GM18498 (cell line): ENCODE data around the gene POU2F1.
"Not testable (repeated sequence)": the region's sequence is repeated elsewhere in the genome, so short reads cannot be mapped to it uniquely, and the experiment has no call there.

Experiments used
- ATAC-seq: cut with Tn5 transposase; IDR thresholded peaks from one replicate; pipeline ENCODE4 v1.9.1; 2021; ENCODE audit warnings: mild to moderate bottlenecking, moderate library complexity; ENCODE audit not compliant: unreplicated experiment

POU2F1 gene

DNA sequence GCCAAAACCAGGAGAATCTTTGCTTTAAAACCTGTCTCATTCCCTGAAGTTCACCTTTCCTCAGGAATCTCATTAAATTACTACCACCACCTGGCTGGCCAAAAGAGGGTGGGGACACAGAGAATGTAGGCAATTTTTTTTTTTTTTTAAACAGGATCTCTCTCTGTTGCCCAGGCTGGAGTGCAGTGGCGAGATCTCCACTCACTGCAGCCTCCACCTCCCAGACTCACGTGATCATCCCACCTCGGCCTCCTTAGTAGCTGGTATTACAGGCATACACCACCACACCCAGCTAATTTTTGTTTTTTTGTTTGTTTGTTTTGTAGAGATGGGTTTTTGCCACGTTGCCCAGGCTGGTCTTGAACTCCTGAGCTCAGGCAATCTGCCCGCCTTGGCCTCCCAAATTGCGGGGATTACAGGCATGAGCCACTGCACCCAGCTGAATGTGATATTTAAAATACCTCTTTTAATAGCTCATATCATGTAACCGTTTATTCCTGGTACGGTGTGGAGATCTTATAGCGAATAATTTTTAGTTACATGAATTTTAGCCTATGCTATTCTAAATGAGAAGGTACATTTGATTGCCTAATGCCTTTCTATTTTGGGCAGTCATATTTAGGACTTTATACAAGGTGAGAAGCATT is 84.5 kb downstream of the POU2F1 start:
- ATAC-seq: no peak

DNA sequence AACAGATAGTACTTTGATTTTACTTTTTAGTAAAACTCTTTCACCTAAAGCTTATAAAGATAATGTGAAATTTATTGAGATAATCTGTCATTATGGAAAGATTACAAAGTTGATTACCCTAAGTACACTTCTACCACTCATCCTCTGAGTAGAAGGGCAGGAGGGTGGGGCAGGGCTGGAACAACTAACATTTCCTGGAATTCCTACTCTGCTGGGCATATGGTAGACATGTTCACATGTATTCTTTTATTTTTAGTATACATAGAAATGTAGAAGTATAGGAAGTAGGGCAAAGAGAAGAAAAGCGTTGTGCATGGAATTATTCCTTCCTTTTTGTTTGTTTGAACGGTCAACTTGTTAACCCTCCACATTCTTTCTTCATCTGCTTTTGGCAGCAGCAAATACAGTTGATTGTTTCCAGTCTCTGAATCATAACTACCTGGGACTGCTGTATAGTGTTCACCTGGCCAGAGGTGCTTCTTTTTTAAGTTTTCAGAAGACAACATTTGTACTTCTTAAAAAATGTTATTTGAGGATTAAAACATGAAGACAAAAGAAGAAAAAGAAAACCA is 85.1 kb downstream of the POU2F1 start:
- ATAC-seq: no peak

DNA sequence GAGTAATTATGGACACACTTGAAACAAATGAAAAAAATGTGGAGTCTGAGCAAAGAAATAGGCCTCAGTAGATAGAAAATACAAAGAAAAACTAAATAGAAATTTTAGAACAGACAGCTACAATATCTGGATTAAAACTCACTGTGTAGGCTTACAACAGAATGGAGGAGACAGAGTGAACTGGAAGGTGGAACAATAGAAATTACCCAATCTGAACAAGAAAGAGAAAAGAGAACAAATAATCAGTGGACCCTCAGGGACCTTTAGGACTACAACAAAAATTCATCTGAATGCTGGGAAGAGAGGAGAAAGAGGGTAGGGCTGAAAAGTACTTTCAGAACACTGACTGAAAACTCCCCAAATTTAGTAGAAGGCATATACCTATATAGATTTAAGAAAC is 90.0 kb downstream of the POU2F1 start:
- ATAC-seq: no peak

DNA sequence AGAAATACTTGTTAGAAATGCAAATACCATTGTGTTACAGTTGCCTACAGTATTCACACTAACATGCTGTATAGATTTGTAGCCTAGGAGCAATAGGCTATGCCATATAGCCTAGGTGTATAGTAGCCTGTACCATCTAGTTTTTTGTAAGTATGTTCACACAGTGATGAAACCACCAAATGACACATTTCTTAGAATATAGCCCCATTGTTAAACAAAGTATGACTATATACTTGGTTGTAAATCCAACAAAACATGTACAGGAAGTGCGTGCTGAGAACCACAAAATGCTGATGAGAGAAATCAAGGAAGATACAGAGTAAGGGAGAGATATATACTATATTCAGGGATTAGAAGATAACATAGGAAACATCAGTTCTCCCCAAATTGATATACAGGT is 92.2 kb downstream of the POU2F1 start:
- ATAC-seq: no peak

DNA sequence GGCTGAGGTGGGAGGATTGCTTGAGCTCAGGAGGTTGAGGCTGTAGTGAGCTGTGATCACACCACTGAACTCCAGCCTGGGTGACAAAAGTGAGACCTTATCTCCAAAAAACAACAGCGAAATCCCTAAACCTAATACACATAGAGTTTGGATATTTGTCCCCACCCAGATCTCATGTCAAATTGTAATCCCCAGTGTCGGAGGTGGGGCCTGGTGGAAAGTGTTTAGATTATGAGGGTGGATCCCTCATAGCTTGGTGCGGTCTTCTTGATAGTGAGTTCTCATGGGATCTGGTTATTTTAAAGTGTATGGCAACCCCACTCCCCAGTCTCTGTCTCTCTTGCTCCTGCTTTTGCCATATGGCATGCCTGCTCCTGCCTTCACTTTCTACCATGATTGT is 94.0 kb downstream of the POU2F1 start:
- ATAC-seq: no peak

DNA sequence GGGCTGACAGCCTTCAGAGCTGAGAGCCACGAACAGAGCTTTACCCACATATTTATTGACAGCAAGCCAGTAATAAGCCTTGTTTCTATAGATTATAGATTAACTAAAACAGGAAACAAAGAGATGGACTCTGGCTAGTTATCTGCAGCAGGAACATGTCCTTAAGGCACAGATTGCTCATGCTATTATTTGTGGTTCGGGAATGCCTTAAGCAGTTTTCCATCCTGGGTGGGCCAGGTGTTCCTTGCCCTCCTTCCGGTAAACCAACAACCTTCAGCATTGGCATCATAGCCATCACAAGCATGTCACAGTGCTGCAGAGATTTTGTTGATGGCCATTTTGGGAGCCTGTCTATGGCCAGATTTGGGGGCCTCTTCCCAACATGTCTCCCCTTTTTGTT is 96.8 kb downstream of the POU2F1 start:
- ATAC-seq: no peak

DNA sequence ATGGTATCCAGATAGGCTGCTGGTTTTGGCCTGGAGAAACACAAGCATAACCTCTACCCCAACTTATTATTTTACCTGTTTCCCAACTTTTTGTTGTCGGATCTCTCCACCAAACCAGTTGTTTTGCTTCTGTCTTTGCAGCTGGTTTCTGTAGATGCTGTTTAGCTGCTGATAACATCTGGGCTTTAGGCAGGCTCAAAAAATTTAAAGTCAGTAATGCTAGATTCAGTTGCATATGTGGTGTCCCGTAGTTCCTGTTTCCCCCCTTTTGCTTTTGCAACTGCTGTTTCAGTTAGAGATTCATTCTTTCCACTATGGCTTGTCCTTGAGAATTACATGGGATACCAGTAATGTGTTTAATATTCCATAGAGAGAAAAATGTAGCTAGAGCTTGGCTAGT is 98.5 kb downstream of the POU2F1 start:
- not testable (repeated sequence) for ATAC-seq

DNA sequence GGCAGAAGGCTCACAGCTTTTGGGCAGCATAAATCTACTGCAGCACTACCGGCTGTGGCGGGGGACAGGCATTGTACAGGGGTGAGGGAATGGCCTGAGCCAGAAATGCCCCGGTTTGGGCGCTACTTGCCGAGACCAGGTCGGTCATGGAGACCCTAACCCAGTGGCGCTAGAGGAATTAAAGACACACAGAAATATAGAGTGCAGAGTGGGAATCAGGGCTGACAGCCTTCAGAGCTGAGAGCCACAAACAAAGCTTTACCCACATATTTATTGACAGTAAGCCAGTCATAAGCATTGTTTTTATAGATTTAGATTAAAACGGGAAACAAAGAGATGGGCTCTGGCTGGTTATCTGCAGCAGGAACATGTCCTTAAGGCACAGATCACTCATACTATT is 101.8 kb downstream of the POU2F1 start:
- ATAC-seq: no peak

DNA sequence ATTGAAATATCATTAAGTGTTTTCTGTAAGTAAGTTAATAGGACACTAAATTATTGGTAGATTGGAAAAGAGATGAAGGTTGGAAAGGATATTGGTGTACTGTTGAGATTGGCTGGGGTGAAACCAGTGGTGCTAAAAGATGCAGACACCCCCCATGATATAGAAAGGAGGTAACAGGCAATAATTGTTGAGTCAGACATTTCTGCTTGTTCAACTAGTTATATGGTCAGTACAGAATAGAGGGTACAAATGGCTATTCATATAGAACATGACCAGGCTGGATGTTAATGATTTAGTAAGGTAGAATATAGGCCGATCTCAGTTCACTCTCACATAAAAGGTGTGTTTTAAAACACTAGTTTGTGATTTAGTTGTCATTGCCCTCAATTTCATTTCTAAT is 104.5 kb downstream of the POU2F1 start:
- no peak for ATAC-seq

DNA sequence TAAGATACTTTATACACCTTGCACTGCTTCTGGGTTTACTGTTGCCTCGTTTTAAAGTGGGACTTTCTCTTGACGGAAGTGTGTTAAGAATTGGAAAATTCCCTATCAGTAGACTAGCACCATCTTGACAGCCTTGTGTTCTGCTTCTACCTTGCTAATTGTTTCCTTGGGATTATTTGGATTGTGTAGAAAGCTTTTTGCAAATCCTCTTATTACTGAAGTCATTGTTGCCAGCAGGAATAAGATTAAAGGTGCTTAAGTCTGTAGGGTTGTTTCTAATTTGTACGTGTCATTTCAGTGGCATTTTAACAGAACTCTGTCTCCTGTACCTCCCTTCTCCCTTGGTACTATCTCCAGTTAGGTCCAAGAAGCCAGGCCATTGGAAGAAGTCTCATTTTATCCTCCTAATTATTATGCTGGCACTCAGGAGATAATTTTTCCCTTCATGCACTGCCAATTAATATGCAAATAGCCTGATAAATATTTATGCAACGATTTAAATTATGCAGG is 107.7 kb downstream of the POU2F1 start:
- peak; percentile 3 for ATAC-seq

DNA sequence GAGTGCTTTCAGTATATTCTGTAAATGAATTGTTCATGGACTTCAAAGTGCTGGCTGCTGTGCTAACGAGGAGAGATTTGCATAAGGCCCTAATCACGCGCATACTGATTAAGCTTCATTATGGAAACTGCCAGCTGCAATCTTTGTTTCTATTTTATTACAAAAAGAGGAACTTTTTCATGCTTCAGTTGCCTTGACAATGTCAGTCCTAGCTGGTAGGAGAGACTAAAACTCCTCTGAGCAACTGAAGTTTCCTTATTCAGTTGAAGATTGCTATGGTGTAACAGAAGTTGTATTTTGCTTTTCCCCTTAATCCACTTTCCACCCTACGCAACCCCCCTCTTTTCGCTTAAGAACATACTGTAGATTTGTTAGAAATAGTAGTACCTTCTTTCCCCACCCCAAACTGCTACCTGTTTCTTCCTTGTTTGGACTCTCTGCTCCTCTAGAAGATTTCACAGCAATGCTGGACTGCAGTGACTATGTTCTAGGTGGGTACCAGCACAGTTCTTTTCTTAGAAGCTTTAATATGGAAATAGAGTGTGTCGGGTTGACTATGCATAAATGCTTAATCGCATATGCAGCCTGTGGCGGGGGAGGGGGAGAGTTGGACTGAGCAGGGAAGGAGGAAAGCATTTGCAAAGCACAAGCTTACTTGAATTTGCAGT is 108.3 kb downstream of the POU2F1 start:
- peak; percentile 75 for ATAC-seq

DNA sequence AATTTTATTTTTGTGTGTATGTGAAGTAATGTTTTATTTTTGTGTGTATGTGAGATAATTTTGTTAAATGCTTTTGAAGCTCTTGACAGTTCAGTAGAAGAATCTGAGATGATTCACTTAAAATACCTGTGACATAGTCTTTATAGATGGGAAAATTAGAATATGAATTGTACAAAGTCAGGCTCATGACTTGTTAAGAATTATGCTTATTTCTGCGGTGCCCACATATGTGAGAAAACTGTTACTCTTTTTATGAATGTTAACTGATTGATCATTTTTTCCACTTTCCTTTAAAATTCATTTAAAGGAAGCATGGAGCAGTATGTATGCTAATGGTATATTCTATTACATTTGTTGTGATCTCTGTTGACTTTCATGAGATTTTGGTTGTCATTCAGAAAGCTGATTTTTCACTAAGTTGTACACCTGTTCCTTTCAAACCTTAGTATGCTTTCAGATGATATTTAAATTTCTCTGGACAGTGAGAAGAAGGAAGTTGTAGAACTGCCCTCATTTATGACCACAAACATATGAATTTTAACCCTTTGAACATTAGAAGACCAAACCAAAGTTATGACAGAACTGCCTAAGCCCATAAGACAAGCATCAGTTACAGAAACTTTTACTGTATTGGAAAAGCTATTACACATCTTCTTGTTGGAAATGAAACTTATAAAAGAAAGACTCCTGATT is 110.1 kb downstream of the POU2F1 start:
- ATAC-seq: peak; percentile 32

DNA sequence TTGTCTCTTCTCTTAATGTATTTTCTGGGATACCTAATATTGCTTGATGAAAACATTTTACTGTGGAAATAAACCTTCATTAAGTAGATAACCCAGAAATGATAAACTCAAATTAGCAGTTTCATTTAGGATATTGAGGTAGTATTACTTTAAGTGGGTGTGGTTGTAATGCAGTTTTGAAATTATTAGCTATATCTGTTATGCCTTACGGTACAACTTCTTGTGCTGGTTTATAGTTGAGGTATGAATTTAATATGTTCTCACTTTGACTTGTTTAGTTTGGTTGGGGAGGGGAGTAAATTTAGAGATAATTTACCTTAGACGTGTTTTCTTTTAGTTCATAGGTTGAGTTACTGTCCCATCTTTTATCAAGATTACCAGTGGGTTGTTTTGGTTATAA is 111.0 kb downstream of the POU2F1 start:
- ATAC-seq: no peak

DNA sequence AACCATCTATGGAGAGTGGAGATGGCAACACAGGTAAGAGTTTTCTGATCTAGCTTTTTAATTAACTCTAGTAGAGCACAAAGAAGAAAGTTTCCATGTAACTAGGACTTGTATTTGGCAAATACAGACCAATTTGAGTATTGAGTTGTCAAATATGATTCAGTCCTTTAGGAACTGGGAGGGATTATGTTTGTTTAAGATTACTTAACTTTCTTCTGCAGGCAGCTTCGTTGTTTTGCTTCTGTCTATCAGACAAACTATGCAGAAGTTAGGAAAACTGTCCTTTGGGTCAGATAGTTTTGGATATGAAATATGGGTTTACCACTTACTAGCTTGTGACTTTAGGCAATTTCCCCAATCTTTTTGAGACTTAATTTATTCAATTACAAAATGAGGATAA is 111.8 kb downstream of the POU2F1 start:
- ATAC-seq: no peak

DNA sequence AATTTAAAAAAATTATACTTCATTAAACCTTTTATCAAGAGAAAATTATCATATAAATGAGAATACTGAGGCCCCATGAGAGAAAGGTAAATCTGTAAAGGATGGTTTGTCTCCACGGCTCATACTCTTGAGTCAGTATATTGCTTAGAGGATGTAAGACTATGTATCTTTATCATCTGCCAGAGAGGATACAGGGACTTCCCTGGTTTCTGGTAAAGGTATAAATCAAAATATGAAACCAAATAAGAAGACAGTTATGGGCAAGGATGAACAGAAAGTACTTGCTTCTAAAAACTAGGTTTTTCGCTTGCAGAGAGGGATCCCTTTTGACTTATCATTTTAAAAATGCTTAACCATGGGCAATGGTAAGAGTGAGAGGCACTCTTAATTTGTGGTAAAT is 112.4 kb downstream of the POU2F1 start:
- ATAC-seq: no peak

DNA sequence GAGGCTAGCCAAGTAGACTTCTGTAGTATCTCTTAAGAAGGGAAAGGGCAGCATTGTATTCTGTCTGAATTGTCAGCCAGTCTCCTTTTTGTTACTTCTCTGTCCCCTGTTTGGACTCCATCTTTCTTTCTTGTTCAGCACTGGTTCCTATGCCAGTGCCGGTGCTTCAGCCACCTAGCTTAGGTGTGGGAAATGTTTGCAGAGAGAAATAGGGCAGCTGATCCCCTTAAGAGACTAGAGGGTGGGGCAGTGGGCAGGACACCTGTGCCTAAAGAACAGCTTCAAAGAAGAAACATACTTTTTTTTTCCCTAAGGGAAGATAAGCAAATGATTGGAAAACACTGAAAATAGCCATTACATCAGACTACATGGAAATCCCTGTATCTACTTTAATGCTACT is 113.0 kb downstream of the POU2F1 start:
- no peak for ATAC-seq

DNA sequence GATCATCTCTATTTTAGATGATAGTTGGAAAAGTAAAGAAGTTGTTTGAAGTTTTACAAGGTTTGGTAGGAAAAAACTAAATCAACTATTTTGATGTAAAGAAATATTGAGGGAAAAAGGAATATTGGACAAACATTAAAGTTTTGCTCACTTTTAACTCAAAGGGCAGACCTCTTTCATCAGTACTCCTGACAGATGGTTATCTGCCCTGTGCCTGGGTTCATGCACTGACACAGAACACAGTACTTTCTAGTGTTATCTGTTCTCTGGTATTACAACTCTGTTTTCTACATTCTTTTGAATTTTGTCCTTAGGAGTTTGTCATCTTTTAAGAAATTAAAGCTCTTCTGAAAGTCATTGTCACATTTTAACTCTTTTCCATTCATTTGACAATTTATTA is 118.7 kb downstream of the POU2F1 start:
- no peak for ATAC-seq

DNA sequence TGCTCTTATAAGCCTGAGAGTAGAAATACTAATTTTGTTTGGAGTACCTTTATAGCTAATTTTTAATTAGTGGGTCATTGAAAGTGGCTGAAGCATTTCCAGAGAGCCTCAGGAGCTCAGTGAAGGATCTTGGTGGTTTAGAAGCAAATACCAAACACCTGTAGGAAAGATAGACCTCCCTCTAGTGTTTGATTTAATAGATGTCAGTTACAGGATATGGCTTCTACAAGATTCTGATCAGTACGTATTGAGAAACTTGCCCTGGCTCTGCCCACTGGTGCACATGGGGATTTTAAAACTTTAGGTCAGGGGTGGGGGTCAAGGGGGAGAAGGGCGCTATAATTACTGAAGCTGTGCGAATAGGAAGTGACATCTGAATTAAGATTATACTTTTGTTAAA is 122.2 kb downstream of the POU2F1 start:
- peak; percentile 65 for ATAC-seq

DNA sequence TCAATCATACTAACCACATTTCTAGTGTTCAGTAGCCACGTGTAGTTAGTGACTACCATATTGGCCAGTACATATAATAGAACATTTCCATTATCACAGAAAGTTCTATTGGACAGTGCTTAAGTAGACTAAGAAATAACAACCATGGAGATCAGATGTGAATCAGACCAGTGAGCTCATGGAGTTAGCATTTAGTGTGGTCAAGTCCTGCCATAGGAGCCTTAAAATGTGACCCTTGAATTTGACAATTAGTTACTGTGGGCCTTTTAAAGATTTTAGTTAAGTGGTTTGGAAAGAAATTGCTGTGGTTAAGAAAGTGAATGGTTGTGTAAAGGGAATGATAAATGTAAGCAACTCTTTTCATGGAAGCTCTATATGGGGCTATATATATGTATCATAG is 123.4 kb downstream of the POU2F1 start:
- no peak for ATAC-seq

DNA sequence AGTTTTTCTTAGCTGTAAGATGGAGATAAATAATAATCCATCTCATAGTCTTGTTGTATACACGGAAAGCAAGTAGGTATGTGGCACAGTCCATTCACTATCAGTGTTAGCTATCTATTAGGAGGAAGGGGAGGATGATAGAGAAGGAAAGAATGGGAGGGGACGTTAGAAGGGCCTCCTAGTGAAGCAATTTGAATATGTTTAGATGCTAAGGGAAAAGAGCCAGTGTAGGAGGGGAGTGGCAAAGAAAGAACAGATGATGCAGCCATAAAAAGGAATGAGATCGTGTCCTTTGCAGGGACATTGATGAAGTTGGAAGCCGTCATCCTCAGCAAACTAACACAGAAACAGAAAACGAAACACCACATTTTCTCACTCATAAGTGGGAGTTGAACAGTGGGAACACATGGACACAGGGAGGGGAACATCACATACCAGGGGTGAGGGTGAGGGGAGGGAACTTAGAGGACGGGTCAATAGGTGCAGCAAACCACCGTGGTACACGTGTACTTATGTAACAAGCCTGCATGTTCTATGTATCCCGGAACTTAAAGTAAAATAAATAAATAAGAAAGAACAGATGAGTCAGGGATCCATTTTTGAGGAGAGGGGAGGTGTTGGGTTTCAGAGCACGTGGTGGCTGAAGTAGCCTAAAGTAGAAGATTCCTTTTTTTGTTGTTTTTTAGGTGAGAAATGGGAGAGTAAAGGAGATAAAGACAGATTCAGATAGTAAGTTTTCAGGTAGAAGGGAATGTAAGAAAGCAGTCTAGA is 124.1 kb downstream of the POU2F1 start:
- ATAC-seq: no peak

DNA sequence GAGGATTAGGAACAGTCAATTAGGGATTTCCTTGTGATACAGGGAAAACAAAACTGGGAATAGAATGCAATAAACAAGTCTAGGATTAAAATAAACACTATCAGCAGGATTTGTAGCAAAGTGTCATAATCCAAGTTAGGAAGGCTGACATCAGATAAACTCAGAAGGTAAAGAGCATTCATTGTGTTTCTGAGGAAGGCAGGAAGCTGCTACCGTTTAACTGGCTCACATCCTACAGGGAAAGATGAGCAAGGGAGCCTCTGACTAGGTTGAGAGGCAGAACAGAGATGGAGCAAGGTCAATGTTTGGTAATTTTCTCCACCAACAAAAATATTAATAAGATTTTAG is 124.7 kb downstream of the POU2F1 start:
- ATAC-seq: no peak
